Measurements from ENCODE around the gene BABAM1. TPM values are rescaled to one million over a fixed set of nuclear protein-coding genes. Genes with fewer than 3 reads are reported as not detected.

Gene BABAM1
- total RNA-seq, 1 donor from 2014 or later = 45.8 TPM

DNA sequence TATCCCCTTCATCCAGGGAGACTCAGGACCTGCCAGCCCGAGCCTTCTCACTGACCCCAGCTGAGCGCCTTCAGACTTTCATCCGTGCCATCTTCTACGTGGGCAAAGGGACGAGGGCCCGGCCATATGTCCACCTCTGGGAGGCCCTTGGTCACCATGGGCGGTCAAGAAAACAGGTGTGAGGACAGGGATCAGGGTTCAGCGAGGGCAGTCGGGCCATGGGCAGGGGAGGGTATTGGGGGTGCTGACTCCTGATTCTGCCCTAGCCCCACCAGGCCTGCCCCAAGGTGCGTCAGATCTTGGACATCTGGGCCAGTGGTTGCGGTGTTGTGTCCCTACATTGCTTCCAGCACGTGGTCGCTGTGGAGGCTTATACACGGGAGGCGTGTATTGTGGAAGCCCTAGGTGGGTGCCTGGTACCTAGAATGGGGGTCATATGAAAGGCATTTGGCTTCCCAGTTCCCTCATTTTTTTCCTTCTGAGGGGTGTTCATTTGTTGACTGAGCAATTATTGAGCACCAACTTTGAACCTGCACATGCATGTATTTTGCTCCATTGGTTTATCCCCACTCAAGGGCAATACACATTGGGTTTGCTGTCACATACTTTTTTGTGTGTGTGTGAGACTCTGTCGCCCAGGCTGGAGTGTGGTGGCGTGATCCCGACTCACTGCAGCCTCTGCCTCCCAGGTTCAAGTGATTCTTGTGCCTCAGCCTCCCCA is 18.3 kb downstream of the BABAM1 start:
- DNase-seq (ENCODE audit: low read depth) (no peak), FAIRE-seq (no peak)
- H3K27me3 ChIP-seq (ENCODE audit: control insufficient read depth, insufficient read depth, low read length) = no peaks in the 10 kb centered on the region
- no peak overlapping the region for H3K4me3 ChIP-seq (ENCODE audit: low read depth, low read length)
- H3K36me3 ChIP-seq (ENCODE audit: control insufficient read depth, insufficient read depth, low read length) = no peaks in the 10 kb centered on the region
- TF ChIP-seq, protein P1, sequence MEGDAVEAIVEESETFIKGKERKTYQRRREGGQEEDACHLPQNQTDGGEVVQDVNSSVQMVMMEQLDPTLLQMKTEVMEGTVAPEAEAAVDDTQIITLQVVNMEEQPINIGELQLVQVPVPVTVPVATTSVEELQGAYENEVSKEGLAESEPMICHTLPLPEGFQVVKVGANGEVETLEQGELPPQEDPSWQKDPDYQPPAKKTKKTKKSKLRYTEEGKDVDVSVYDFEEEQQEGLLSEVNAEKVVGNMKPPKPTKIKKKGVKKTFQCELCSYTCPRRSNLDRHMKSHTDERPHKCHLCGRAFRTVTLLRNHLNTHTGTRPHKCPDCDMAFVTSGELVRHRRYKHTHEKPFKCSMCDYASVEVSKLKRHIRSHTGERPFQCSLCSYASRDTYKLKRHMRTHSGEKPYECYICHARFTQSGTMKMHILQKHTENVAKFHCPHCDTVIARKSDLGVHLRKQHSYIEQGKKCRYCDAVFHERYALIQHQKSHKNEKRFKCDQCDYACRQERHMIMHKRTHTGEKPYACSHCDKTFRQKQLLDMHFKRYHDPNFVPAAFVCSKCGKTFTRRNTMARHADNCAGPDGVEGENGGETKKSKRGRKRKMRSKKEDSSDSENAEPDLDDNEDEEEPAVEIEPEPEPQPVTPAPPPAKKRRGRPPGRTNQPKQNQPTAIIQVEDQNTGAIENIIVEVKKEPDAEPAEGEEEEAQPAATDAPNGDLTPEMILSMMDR (IDR thresholded peaks at IDR 0.05; ENCODE audit: insufficient read depth, low read length, severe bottlenecking) = no peak

DNA sequence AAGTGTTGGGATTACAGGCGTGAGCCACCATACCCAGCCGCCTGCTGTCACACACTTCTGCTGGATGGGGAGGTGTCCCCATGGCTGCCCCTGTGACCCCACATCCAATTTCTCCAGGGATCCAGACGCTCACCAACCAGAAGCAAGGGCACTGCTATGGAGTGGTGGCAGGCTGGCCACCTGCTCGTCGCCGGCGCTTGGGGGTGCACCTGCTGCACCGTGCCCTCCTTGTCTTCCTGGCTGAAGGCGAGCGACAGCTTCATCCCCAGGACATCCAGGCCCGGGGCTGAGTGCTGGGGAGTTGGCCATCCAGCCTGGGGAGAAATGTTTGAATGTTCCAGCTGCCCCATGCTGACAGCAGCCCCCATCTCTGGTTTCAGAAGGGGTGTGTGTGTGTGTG is 19.0 kb downstream of the BABAM1 start:
- TF ChIP-seq, protein P1 (IDR thresholded peaks at IDR 0.05; ENCODE audit: insufficient read depth, low read length, severe bottlenecking) = no peak
- Histone ChIP-seq H3K27me3 (ENCODE audit: control insufficient read depth, insufficient read depth, low read length) (no peaks in the 10 kb centered on the region), H3K36me3 (ENCODE audit: control insufficient read depth, insufficient read depth, low read length) (no peaks in the 10 kb centered on the region), H3K4me3 (ENCODE audit: low read depth, low read length) (no peak overlapping the region)
- FAIRE-seq = no peak
- DNase-seq (ENCODE audit: low read depth) = no peak

DNA sequence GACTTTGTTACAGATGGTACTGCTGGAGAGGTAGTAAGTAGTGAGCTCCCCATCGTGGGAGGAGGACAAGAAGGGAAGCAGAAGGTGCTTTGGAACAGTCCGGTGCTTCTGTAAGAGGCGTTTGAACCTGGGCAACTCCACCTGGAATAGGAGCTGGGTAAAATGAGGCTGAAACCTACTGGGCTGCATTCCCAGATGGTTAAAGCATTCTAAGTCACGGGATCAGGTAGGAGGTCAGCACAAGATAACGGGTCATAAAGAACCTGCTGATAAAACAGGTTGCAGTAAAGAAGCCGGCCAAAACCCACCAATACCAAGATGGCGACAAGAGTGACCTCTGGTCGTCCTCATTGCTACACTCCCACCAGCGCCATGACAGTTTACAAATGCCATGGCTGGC is 19.5 kb downstream of the BABAM1 start:
- Histone ChIP-seq H3K27me3 (ENCODE audit: control insufficient read depth, insufficient read depth, low read length) (no peaks in the 10 kb centered on the region), H3K4me3 (ENCODE audit: low read depth, low read length) (no peak overlapping the region), H3K36me3 (ENCODE audit: control insufficient read depth, insufficient read depth, low read length) (no peaks in the 10 kb centered on the region)
- TF ChIP-seq, protein P1 (IDR thresholded peaks at IDR 0.05; ENCODE audit: insufficient read depth, low read length, severe bottlenecking) = no peak
- FAIRE-seq (no peak), DNase-seq (ENCODE audit: low read depth) (no peak)

DNA sequence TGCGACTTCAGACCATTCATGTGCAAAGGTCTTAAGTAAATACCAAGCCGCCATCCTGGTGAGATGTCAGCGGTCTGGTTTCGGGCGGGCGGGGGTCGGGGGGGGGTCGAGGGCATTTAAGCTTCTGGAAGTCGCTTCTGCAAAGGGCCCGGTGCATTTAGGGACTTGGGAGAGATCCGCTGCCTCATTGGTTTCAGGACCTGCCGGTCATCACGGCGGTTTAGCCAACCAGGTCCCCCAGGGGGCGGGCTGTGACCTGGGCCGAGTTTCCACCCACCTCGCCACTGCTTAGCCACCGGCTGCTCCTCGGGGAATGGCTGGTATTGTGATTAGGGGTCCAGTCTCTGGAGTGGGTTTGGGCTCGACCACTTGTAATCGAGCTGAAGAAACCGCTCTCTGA is 22.2 kb downstream of the BABAM1 start:
- FAIRE-seq (no peak), DNase-seq (ENCODE audit: low read depth) (peak; percentile 57)
- Histone ChIP-seq H3K36me3 (ENCODE audit: control insufficient read depth, insufficient read depth, low read length) (peaks cover under 1% of the 10 kb centered on the region), H3K27me3 (ENCODE audit: control insufficient read depth, insufficient read depth, low read length) (no peaks in the 10 kb centered on the region), H3K4me3 (ENCODE audit: low read depth, low read length) (no peak overlapping the region)
- TF ChIP-seq, protein P1 (IDR thresholded peaks at IDR 0.05; ENCODE audit: insufficient read depth, low read length, severe bottlenecking) = no peak

DNA sequence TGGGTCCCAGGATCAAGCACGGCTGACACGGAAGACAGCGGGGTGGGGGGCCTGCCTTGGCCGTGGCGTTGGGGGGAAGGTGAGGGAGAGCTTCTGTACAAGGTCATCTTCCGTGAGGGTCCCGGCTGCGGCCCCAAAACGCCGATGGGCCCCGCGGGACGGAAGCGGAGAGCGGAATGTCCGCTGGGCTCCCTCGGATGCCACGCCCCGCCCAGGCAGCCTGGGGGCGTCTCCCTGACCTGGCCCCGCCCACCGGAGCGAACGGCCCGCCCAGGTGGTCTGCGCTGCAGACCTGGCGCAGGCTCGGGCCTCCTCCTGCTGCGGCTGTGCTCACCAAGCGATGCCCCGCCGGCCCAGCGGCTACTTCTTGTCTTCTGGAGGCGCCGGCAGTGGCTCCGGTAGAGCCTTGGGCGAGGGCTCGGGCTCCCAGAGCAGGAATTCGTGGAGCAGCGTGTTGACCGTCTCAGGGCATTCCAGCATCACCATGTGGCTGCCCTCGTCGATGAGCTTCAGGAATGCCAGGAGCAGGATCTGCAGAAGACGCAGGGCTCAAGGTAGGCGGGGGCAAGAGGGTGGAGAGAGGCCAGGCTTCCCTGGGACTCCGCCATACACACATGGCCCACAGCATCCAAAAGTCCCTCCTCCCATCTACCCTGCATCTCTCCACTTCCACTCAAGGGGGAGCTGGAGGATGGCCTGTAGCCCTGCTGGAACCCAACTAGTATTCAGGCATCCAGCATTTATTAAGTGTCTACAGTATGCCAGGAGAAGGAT is 25.2 kb downstream of the BABAM1 start:
- FAIRE-seq = no peak
- Histone ChIP-seq H3K4me3 (ENCODE audit: low read depth, low read length) (peak overlapping the region; percentile 46), H3K27me3 (ENCODE audit: control insufficient read depth, insufficient read depth, low read length) (no peaks in the 10 kb centered on the region), H3K36me3 (ENCODE audit: control insufficient read depth, insufficient read depth, low read length) (peaks cover 2% of the 10 kb centered on the region)
- DNase-seq (ENCODE audit: low read depth) = peak; percentile 81
- TF ChIP-seq, protein P1 (IDR thresholded peaks at IDR 0.05; ENCODE audit: insufficient read depth, low read length, severe bottlenecking) = peak; percentile 79

All from bronchial epithelial cell (primary cell).